HEK293T (cell line): Measurements from ENCODE around the gene TNFRSF13B.

ENCODE experiments used
- CTCF ChIA-PET: fragments of 350-600 bp; formaldehyde crosslinking; extraction: SDS; loops from one replicate; lab custom pipeline; 2021; ENCODE audit warnings: antibody characterized with exemption, inconsistent platforms; lab: Yijun Ruan, JAX
- POLR2A ChIA-PET: fragments of 350-600 bp; formaldehyde crosslinking; extraction: SDS; loops from one replicate; lab custom pipeline; 2020; ENCODE audit warnings: antibody characterized with exemption, inconsistent platforms; lab: Yijun Ruan, JAX
- DNase-seq: peaks from one replicate; pipeline ENCODE4 v3.0.0; 2012; ENCODE audit warnings: mixed read lengths; ENCODE audit errors: extremely low spot score
- ARNT ChIP-seq: fragments of 450-650 bp; IDR thresholded peaks from 2 replicates; pipeline ENCODE4 v1.6.1; 2017; ENCODE audit warnings: mild to moderate bottlenecking
- BHLHE40 ChIP-seq: fragments of 450-650 bp; IDR thresholded peaks from 2 replicates; pipeline ENCODE4 v1.6.1; 2016; ENCODE audit warnings: mild to moderate bottlenecking, moderate library complexity, borderline replicate concordance
- CTBP1 ChIP-seq: fragments of 450-650 bp; IDR thresholded peaks from 2 replicates; pipeline ENCODE4 v1.6.1; 2016; ENCODE audit warnings: borderline replicate concordance
- ELF4 ChIP-seq: fragments of 450-650 bp; IDR thresholded peaks from 2 replicates; pipeline ENCODE4 v1.6.1; 2017; ENCODE audit warnings: antibody characterized with exemption
- FOXA1 ChIP-seq: fragments of 450-650 bp; IDR thresholded peaks from 2 replicates; pipeline ENCODE4 v1.6.1; 2016; ENCODE audit warnings: mild to moderate bottlenecking
- FOXK2 ChIP-seq: fragments of 450-650 bp; IDR thresholded peaks from 2 replicates; pipeline ENCODE4 v1.6.1; 2016; ENCODE audit warnings: mild to moderate bottlenecking
- FOXM1 ChIP-seq: fragments of 450-650 bp; IDR thresholded peaks from 2 replicates; pipeline ENCODE4 v1.6.1; 2017; ENCODE audit warnings: mild to moderate bottlenecking, borderline replicate concordance
- HDGF ChIP-seq: fragments of 450-650 bp; IDR thresholded peaks from 2 replicates; pipeline ENCODE4 v1.6.1; 2017; ENCODE audit warnings: antibody characterized with exemption, borderline replicate concordance
- L3MBTL2 ChIP-seq: fragments of 450-650 bp; conservative IDR thresholded peaks from 2 replicates; pipeline ENCODE4 v1.6.1; 2016; ENCODE audit warnings: mild to moderate bottlenecking
- LEF1 ChIP-seq: fragments of 450-650 bp; IDR thresholded peaks from 2 replicates; pipeline ENCODE4 v1.6.1; 2017; ENCODE audit warnings: mild to moderate bottlenecking, borderline replicate concordance
- NFRKB ChIP-seq: fragments of 450-650 bp; IDR thresholded peaks from 2 replicates; pipeline ENCODE4 v1.6.1; 2016; ENCODE audit warnings: mild to moderate bottlenecking, moderate library complexity
- SP1 ChIP-seq: fragments of 450-650 bp; IDR thresholded peaks from 2 replicates; pipeline ENCODE4 v1.6.1; 2017
- SUZ12 ChIP-seq: fragments of 450-650 bp; IDR thresholded peaks from 2 replicates; pipeline ENCODE4 v1.6.1; 2016; ENCODE audit warnings: mild to moderate bottlenecking
- TARDBP ChIP-seq: fragments of 450-650 bp; IDR thresholded peaks from 2 replicates; pipeline ENCODE4 v1.6.1; 2016
- ZNF384 ChIP-seq: fragments of 450-650 bp; IDR thresholded peaks from 2 replicates; pipeline ENCODE4 v1.6.1; 2016
- TF ChIP-seq, protein P1 (sequence below): fragments of 450-650 bp; IDR thresholded peaks from 2 replicates; pipeline ENCODE4 v1.6.1; 2016

The TNFRSF13B gene

DNA sequence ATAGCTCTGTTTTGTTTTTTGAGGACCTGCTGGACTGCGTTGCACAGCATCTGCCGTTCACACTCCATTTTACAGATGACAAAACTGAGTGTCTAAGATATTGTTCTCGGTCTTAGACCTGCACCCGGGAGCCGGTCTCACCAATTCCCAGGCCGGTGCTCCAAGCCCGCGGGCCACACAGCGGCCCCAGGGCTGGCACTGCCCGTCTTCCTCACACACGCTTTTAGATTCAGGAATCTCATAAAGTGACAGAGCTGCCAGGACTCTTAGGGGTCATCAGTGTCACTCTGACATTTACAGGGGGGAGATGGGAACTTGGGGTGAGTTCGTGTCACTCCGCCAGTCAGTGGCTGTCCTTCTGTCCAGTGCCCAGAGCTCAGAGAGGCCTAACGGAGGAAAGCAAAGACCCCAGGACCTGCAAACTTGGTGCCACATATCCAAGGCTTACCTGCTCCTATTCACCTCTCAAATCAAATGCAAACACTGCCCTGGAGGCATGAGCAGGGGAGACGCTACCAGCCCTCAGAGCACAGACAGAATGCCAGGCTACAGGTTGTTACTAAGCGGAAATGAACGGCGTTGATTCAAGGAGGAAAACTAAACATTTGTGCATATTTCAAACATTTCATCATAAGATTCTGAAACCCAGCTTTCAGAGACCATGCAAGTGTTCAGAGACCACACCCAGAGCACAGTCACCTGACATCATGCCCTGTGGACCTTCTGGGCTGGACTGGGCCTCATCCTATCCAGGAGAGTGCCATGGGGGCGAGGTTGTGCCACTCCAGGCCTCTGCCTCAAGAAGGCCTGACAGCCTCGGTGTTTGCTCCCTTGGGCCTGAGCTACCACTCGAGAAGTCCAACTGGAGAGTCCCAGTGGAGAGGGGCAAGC lies 29.5 kb downstream of the TNFRSF13B start:
- POLR2A ChIA-PET: no interaction called here
- TF ChIP-seq SUZ12 (no peak), LEF1 (no peak), FOXA1 (no peak), SP1 (no peak), FOXM1 (no peak), FOXK2 (no peak), HDGF (no peak), ARNT (no peak), NFRKB (no peak), L3MBTL2 (no peak), CTBP1 (no peak), TARDBP (no peak), BHLHE40 (no peak), ELF4 (no peak), ZNF384 (no peak)
- TF ChIP-seq, protein P1, sequence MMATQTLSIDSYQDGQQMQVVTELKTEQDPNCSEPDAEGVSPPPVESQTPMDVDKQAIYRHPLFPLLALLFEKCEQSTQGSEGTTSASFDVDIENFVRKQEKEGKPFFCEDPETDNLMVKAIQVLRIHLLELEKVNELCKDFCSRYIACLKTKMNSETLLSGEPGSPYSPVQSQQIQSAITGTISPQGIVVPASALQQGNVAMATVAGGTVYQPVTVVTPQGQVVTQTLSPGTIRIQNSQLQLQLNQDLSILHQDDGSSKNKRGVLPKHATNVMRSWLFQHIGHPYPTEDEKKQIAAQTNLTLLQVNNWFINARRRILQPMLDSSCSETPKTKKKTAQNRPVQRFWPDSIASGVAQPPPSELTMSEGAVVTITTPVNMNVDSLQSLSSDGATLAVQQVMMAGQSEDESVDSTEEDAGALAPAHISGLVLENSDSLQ: no peak
- no peak for DNase-seq
- CTCF ChIA-PET: no interaction called here

- ChIA-PET POLR2A (no interaction called here), CTCF (no interaction called here)
- no peak for DNase-seq
- TF ChIP-seq SP1 (no peak), FOXA1 (no peak), LEF1 (no peak)
Measured at GRCh38 chr17:16941072-16942036, 30.6 kb downstream of the TNFRSF13B start.

- ChIA-PET POLR2A (no interaction called here), CTCF (no interaction called here)
- no peak for DNase-seq
- TF ChIP-seq FOXA1 (no peak), BHLHE40 (no peak), CTBP1 (no peak), ELF4 (no peak), HDGF (no peak), L3MBTL2 (no peak), FOXM1 (no peak), SUZ12 (no peak), LEF1 (no peak), TARDBP (no peak), FOXK2 (no peak), NFRKB (no peak), ZNF384 (no peak), SP1 (no peak), ARNT (no peak)
- TF ChIP-seq, protein P1: no peak
Measured at GRCh38 chr17:16940116-16940881, 31.6 kb downstream of the TNFRSF13B start.

DNA sequence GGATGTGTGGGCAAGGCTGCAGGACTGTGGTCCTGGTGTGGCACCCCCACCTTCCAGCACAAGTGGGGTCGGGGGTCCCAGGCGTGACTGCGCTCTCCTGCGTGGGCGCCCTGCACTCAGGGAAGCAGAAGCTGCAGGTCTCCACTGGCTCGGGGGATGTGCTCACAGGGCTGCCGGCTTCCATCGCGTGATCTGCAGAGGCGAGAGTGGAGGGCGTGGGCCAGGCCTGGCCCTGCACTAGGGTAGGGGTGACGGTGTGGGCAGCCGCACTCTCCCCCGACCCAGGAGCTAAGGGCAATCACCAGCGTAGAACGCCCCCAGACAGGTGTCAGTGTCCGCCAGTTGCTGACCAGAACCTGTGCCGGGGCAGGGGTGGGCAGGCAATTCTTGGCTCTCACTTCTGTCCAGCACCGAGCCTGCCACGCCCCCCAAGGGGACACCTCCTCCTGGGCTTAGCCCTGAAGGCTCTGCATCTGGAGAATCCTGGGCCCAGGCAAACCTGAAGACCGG lies 32.3 kb downstream of the TNFRSF13B start:
- ChIA-PET POLR2A (no interaction called here), CTCF (no interaction called here)
- TF ChIP-seq HDGF: no peak
- no peak for TF ChIP-seq TARDBP
- no peak for TF ChIP-seq ZNF384
- no peak for TF ChIP-seq FOXM1
- TF ChIP-seq ARNT: no peak
- no peak for TF ChIP-seq FOXA1
- TF ChIP-seq BHLHE40: no peak
- TF ChIP-seq L3MBTL2: no peak
- no peak for TF ChIP-seq SP1
- no peak for DNase-seq

DNA sequence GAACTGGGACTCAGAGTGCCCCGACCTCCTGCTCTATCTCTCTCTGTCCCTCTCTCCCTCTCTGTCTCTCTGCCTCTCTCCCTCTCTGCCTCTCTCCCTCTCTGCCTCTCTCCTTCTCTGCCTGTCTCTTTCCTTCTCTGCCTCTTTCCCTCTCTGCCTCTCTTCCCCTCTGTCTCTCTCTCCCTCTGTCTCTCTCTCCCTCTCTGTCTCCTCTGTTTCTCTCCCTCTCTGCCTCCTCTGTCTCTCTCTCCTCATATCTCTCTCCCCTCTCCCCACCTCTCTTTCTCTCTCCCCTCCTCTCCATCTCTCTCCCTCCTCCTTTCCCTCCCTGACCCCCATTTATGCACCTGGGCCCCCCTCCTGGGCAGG lies 32.7 kb downstream of the TNFRSF13B start:
- no peak for DNase-seq
- TF ChIP-seq L3MBTL2: no peak
- TF ChIP-seq SUZ12: no peak
- ChIA-PET POLR2A (no interaction called here), CTCF (no interaction called here)
